ENCODE data around the gene MPC1. TPM values are rescaled to one million over a fixed set of nuclear protein-coding genes. Genes with fewer than 3 reads are reported as not detected.

The MPC1 gene
- polyA plus RNA-seq, 1 experiment, result 20.0 TPM

- no peak for TF ChIP-seq CTCF (IDR thresholded peaks at IDR 0.05; ENCODE audit: low read depth, low read length)
- H3K27ac ChIP-seq (ENCODE audit: low read depth, low read length), result no peak overlapping the region
- H3K27me3 ChIP-seq (ENCODE audit: control insufficient read depth, insufficient read depth, low read length), result no peaks in the 10 kb centered on the region
- no peak for DNase-seq (ENCODE audit: low read depth, low spot score)
- CTCF ChIA-PET, result no interaction called here
- POLR2A ChIA-PET, result no interaction called here
- H3K9me3 ChIP-seq (ENCODE audit: control insufficient read depth, insufficient read depth, low read length), result no peaks in the 10 kb centered on the region
- peak overlapping the region; percentile 81 for H3K4me3 ChIP-seq (ENCODE audit: low read depth, low read length)
Observed at GRCh38 chr6:166382500-166382932, 224 bp downstream of the MPC1 start.

DNA sequence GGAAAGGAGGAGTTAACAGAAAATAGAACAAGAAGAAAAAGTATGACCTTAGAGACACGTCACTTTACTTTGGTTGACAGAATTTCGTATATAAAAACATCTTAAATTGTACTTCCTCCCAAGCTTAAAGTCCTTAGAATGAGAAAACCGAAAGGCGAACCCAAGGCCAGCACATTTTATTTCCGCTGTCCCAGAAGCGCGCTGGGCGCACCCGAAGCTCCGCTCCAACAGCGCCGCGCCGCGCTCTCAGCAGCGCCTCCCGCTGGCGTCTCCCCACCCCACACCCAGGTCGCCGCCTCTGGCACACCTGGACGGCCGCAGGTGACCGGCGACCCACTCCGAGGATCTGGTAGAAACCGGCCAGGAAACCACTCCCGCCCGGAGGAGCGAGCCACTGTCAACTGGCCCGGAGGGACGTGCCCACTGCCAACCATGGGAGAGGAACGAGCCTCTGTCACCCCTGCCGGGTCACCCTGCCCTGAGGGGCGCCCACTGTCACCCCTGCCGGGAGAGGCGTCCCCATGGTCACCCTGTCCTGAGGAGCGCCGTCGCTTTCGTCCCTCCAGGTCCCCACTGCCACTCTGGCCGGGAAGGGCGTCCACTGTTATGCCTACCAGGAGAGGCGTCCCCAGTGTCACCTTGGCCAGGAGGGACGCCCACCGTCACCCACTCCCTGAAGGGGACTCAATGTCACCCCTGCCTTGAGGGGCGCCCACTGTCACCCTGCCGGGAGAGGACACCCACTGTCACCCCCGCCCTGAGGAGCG, 824 bp downstream of the MPC1 start:
- H3K9me3 ChIP-seq (ENCODE audit: control insufficient read depth, insufficient read depth, low read length), result no peaks in the 10 kb centered on the region
- H3K4me3 ChIP-seq (ENCODE audit: low read depth, low read length), result peak overlapping the region; percentile 81
- no peak for DNase-seq (ENCODE audit: low read depth, low spot score)
- ChIA-PET CTCF (interaction anchor here (0.6 to 5.0 kb wide), 25 partner anchors 9 to 742 kb away, joined by 3 to 34 read pairs (median 5); partner anchors contain the start of gene SFT2D1), POLR2A (no interaction called here)
- TF ChIP-seq CTCF (IDR thresholded peaks at IDR 0.05; ENCODE audit: low read depth, low read length), result peak; percentile 73
- no peaks in the 10 kb centered on the region for H3K27me3 ChIP-seq (ENCODE audit: control insufficient read depth, insufficient read depth, low read length)
- H3K27ac ChIP-seq (ENCODE audit: low read depth, low read length), result no peak overlapping the region

- POLR2A ChIA-PET, result no interaction called here
- CTCF ChIA-PET, result interaction anchor here (0.6 to 5.0 kb wide), 26 partner anchors 8 to 743 kb away, joined by 3 to 34 read pairs (median 5); partner anchors contain the start of gene SFT2D1
- Histone ChIP-seq H3K9me3 (ENCODE audit: control insufficient read depth, insufficient read depth, low read length) (no peaks in the 10 kb centered on the region), H3K27ac (ENCODE audit: low read depth, low read length) (no peak overlapping the region), H3K27me3 (ENCODE audit: control insufficient read depth, insufficient read depth, low read length) (no peaks in the 10 kb centered on the region), H3K4me3 (ENCODE audit: low read depth, low read length) (peak overlapping the region; percentile 81)
- DNase-seq (ENCODE audit: low read depth, low spot score), result no peak
- no peak for TF ChIP-seq CTCF (IDR thresholded peaks at IDR 0.05; ENCODE audit: low read depth, low read length)
Observed at GRCh38 chr6:166381381-166381732, 1.4 kb downstream of the MPC1 start.

DNA sequence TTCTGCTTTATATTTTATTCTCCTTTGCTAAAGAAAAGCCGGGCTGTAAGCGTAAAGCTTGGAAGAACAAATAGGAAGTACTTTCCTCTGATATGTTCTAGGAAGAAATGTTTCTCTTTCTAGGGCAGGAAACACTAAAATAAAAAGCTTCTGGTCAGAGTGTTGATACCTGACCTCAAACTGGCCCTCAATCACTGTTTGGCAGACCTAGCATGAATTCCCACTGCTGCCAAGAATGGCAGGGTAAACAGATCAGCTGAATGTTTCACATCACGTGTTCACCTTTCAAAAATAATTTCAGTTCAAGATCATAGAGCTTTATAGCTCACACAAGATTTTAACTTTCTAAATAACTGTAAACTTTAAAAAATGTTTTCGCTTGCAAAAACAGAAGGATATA, 2.9 kb downstream of the MPC1 start:
- H3K9me3 ChIP-seq (ENCODE audit: control insufficient read depth, insufficient read depth, low read length), result no peaks in the 10 kb centered on the region
- ChIA-PET CTCF (interaction anchor here (2.6 to 5.0 kb wide), 2 partner anchors 67 to 103 kb away, joined by 18 to 34 read pairs; no protein-coding TSS in a partner anchor), POLR2A (no interaction called here)
- TF ChIP-seq CTCF (IDR thresholded peaks at IDR 0.05; ENCODE audit: low read depth, low read length), result no peak
- no peak for DNase-seq (ENCODE audit: low read depth, low spot score)
- H3K27ac ChIP-seq (ENCODE audit: low read depth, low read length), result no peak overlapping the region
- H3K27me3 ChIP-seq (ENCODE audit: control insufficient read depth, insufficient read depth, low read length), result no peaks in the 10 kb centered on the region
- no peak overlapping the region for H3K4me3 ChIP-seq (ENCODE audit: low read depth, low read length)

DNA sequence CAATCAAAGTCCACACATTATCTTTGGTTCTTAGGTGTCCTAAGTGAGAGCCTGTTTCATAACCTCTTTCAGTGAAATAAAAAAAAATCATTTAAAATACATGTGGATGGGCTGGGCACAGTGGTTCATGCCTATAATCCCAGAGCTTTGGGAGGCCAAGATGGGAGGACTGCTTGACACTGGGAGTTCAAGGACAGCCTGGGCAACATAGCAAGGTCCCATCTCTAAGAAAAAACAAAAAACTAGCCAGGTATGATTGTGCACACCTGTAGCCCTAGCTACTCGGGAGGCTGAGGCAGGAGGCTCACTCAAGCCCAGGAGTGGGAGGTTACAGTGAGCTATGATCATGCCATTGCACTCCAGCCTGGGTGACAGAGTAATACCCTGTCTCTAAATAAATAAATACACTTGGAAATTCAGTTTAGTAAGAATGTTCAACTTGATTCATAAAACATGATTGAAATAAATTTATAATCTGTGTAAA, 3.6 kb downstream of the MPC1 start:
- no peak for DNase-seq (ENCODE audit: low read depth, low spot score)
- no peak overlapping the region for H3K27ac ChIP-seq (ENCODE audit: low read depth, low read length)
- CTCF ChIA-PET, result interaction anchor here (0.8 to 5.0 kb wide), 5 partner anchors 23 to 105 kb away, joined by 3 to 34 read pairs (median 14); no protein-coding TSS in a partner anchor
- POLR2A ChIA-PET, result no interaction called here
- TF ChIP-seq CTCF (IDR thresholded peaks at IDR 0.05; ENCODE audit: low read depth, low read length), result no peak
- no peaks in the 10 kb centered on the region for H3K27me3 ChIP-seq (ENCODE audit: control insufficient read depth, insufficient read depth, low read length)
- no peak overlapping the region for H3K4me3 ChIP-seq (ENCODE audit: low read depth, low read length)
- no peaks in the 10 kb centered on the region for H3K9me3 ChIP-seq (ENCODE audit: control insufficient read depth, insufficient read depth, low read length)

Measured in AG04450 (cell line).